Activated T-cell treated with anti-CD3 and anti-CD28 coated beads, Interleukin-2, amount 50 U/mL, for 48 hours (primary cell): ENCODE data around the gene MUCL3.
A peak's percentile ranks its signal among the peaks of the same experiment; 100 is the strongest.
"Not testable (repeated sequence)": the region's sequence is repeated elsewhere in the genome, so short reads cannot be mapped to it uniquely, and the experiment has no call there.

Source experiments
- DNase-seq, 2 experiments: peaks; one replicate each; pipeline ENCODE4 v3.0.0-alpha.2; 2020

The MUCL3 gene

GRCh38 chr6:30940361-30940986, at the start of gene MUCL3:
Gene MUCL3, plus strand, starts transcription at chr6:30940973. Its CDS starts 27 bp downstream, at chr6:30941000.
- no peak for DNase-seq

- DNase-seq: no peak
Observed at GRCh38 chr6:30891450-30891723, 49.4 kb upstream of the MUCL3 start.

- DNase-seq: no peak
Observed at GRCh38 chr6:30891816-30892538, 48.8 kb upstream of the MUCL3 start.

- DNase-seq: no peak
Observed at GRCh38 chr6:30893001-30893591, 47.7 kb upstream of the MUCL3 start.

GRCh38 chr6:30893666-30894065, 47.1 kb upstream of the MUCL3 start:
- no peak for DNase-seq

GRCh38 chr6:30894381-30894780, 46.4 kb upstream of the MUCL3 start:
- no peak for DNase-seq

- no peak for DNase-seq
Observed at GRCh38 chr6:30894935-30895334, 45.8 kb upstream of the MUCL3 start.

- no peak for DNase-seq
Observed at GRCh38 chr6:30895343-30895742, 45.4 kb upstream of the MUCL3 start.

- no peak for DNase-seq
Observed at GRCh38 chr6:30896541-30896940, 44.2 kb upstream of the MUCL3 start.

- DNase-seq: no peak
Observed at GRCh38 chr6:30897882-30898281, 42.9 kb upstream of the MUCL3 start.

GRCh38 chr6:30898750-30899360, 41.9 kb upstream of the MUCL3 start:
- no peak for DNase-seq

- DNase-seq: no peak
Observed at GRCh38 chr6:30900863-30901417, 39.8 kb upstream of the MUCL3 start.

- no peak for DNase-seq
Observed at GRCh38 chr6:30901436-30901835, 39.3 kb upstream of the MUCL3 start.

GRCh38 chr6:30902196-30902595, 38.6 kb upstream of the MUCL3 start:
- DNase-seq: not testable (repeated sequence)

- DNase-seq: no peak
Observed at GRCh38 chr6:30902709-30903108, 38.1 kb upstream of the MUCL3 start.

- DNase-seq: no peak
Observed at GRCh38 chr6:30903236-30903635, 37.5 kb upstream of the MUCL3 start.

GRCh38 chr6:30907290-30907757, 33.4 kb upstream of the MUCL3 start:
- DNase-seq: not testable (repeated sequence)

- peak; percentile 96 for DNase-seq
Observed at GRCh38 chr6:30907758-30908591, 32.8 kb upstream of the MUCL3 start, which contains the start of gene GTF2H4. Gene GTF2H4, plus strand, starts transcription at chr6:30908207.

- no peak for DNase-seq
Observed at GRCh38 chr6:30908700-30909099, 32.1 kb upstream of the MUCL3 start.

- DNase-seq: not testable (repeated sequence)
Observed at GRCh38 chr6:30910473-30910872, 30.3 kb upstream of the MUCL3 start.

GRCh38 chr6:30912746-30913520, 27.8 kb upstream of the MUCL3 start:
- no peak for DNase-seq

- DNase-seq: no peak
Observed at GRCh38 chr6:30913721-30914075, 27.1 kb upstream of the MUCL3 start.
